Ovary (tissue), 9 donors: ENCODE measurements around the gene B4GALNT1. TPM values are rescaled to one million over a fixed set of nuclear protein-coding genes. Genes with fewer than 3 reads are reported as not detected.

Experiments
- DNase-seq, 5 donors: peaks; one replicate each; pipeline ENCODE4 v3.0.0-alpha.2; 2019 to 2020
- H3K27ac ChIP-seq, 2 donors: fragments of 200-600 bp; one replicate each; pipeline versions ENCODE4 v1.5.1 to v1.8.0; 2019 to 2022
- H3K27me3 ChIP-seq: fragments of 200-600 bp; one replicate; pipeline ENCODE4 v1.8.0; 2022
- H3K36me3 ChIP-seq: fragments of 200-600 bp; sonication (generic); one replicate; pipeline ENCODE4 v1.5.1; 2019
- H3K4me1 ChIP-seq: one replicate; pipeline ENCODE4 v1.8.1; 2013; ENCODE audit warnings: mild to moderate bottlenecking, moderate library complexity; ENCODE audit not compliant: insufficient read depth
- H3K4me3 ChIP-seq: fragments of 200-600 bp; sonication (generic); one replicate; pipeline ENCODE4 v1.5.1; 2017
- H3K9me3 ChIP-seq, 2 donors: fragments of 200-600 bp in 1 of 2; sonication (generic) in 1 of 2; one replicate each; pipeline versions ENCODE4 v1.5.1 to v1.8.1; 2013 to 2019; ENCODE audit warnings: mild to moderate bottlenecking in 1 of 2, moderate library complexity in 1 of 2
- CTCF ChIP-seq, 3 donors: fragments of 450-650 bp in 2 of 3; fragments of 200-600 bp in 1 of 3; IDR thresholded peaks; one replicate each; pipeline versions ENCODE4 v1.5.1 to v1.8.0; 2016 to 2022; ENCODE audit warnings: antibody characterized with exemption in 3 of 3, mild to moderate bottlenecking in 1 of 3
- EP300 ChIP-seq: sonication (generic); formaldehyde crosslinking; IDR thresholded peaks from one replicate; pipeline ENCODE4 v1.6.1; 2017; ENCODE audit warnings: antibody characterized with exemption
- POLR2A ChIP-seq: fragments of 450-650 bp; IDR thresholded peaks from one replicate; pipeline ENCODE4 v1.6.1; 2017; ENCODE audit warnings: antibody characterized with exemption, mild to moderate bottlenecking, moderate library complexity
- WGBS, 3 donors: extraction: QIAGEN DNeasy Blood & Tissue Kit in 1 of 3; methylation state at CpG; one replicate each; pipeline versions ENCODE4 v1.1.5 to v1.1.7; 2013 to 2017; 5-methylcytosine and 5-hydroxymethylcytosine counted together
- intact Hi-C, 4 donors: fragments of 100-400 bp; cut with DNase I; formaldehyde crosslinking; loops; one replicate each; pipeline versions ENCODE4 v1.11.0 to v1.15.1; 2022 to 2023
- polyA plus RNA-seq, 2 donors: library from polyadenylated mRNA; stranded (reverse); fragments of 200-250 nt in 1 of 2; fragments of 350-450 nt in 1 of 2; fragmentation: Illumina TruSeq in 1 of 2; extraction: RNeasy Lipid Tissue Mini Kit (QIAGEN cat#74804) in 1 of 2; gene quantifications; one replicate each; pipeline ENCODE4 v1.2.3, GENCODE V29; 2013 to 2014
- total RNA-seq, 7 donors: library from RNA; depleted of rRNA in 2 of 7; stranded (reverse); fragments of >200 nt in 2 of 7; fragmentation: NEBNext Ultra II Directional in 3 of 7; extraction: Animal tissue kit (Norgen Biotek cat#: 25700) in 3 of 7; gene quantifications; one replicate each; pipeline versions ENCODE4 v1.1.0 to v1.2.4, GENCODE V29; 2016 to 2023
- donor health status: DM: no; HTN: no; CAD: no; lungs with moderate emphysema.
- donor health status: DM: no; HTN: no; CAD: no.
- donor health status: Bipolar disorder and iron deficiency.
- donor health status: DM: yes; HTN: yes; CAD: no.
- donor health status: DM: no; HTN: no; CAD: no.
- donor health status: DM: yes; HTN: yes; CAD: no.

Gene B4GALNT1
- total and polyA plus RNA-seq, 9 donors: 0.22 to 1.5 (median 0.56) TPM

- H3K4me3 ChIP-seq: no peak overlapping the region
- intact Hi-C loops: no loop called here
- WGBS, 3 donors: 59 to 70% (median 68%) methylated on average over 2 of the region's 2 CpGs
These were observed 26.6 kb downstream of the B4GALNT1 start for GRCh38 chr12:57606399-57606798.

GRCh38 chr12:57605811-57606311 is 27.1 kb downstream of the B4GALNT1 start:
- WGBS, 3 donors: 53 to 60% (median 55%) methylated on average over 4 of the region's 4 CpGs
- H3K36me3 ChIP-seq: no peaks in the 10 kb centered on the region

More at GRCh38 chr12:57606399-57606798, 26.6 kb downstream of the B4GALNT1 start:
- Histone ChIP-seq H3K36me3 (no peaks in the 10 kb centered on the region), H3K9me3 (no peaks in the 10 kb centered on the region), H3K4me1 (peaks cover 3% of the 10 kb centered on the region), H3K27me3 (no peaks in the 10 kb centered on the region), H3K27ac (no peak overlapping the region)
- TF ChIP-seq EP300 (no peak), CTCF (IDR thresholded peaks at IDR 0.05) (no peak), POLR2A (no peak)
- DNase-seq: no peak

GRCh38 chr12:57604992-57605810 is 27.8 kb downstream of the B4GALNT1 start:
- Histone ChIP-seq H3K27ac (peak overlapping the region; percentile 94 to 98), H3K27me3 (no peaks in the 10 kb centered on the region), H3K4me1 (peaks cover 3% of the 10 kb centered on the region), H3K4me3 (peak overlapping the region; percentile 56), H3K36me3 (no peaks in the 10 kb centered on the region), H3K9me3 (no peaks in the 10 kb centered on the region)
- intact Hi-C loops: no loop called here
- 4 to 11% (median 5%) methylated on average over 10 to 25 of the region's 25 CpGs for WGBS, 3 donors
- peak; percentile 48 to 62 (median 59) for DNase-seq
- TF ChIP-seq EP300 (no peak), CTCF (IDR thresholded peaks at IDR 0.05) (no peak), POLR2A (no peak)

More at GRCh38 chr12:57605811-57606311, 27.1 kb downstream of the B4GALNT1 start:
- Histone ChIP-seq H3K4me1 (peaks cover 3% of the 10 kb centered on the region), H3K4me3 (no peak overlapping the region), H3K9me3 (no peaks in the 10 kb centered on the region), H3K27ac (peak overlapping the region in 1 of 2 donors; percentile 94), H3K27me3 (no peaks in the 10 kb centered on the region)
- TF ChIP-seq CTCF (IDR thresholded peaks at IDR 0.05) (no peak), EP300 (no peak), POLR2A (no peak)
- intact Hi-C loops: no loop called here
- no peak for DNase-seq

GRCh38 chr12:57604454-57604991 is 28.5 kb downstream of the B4GALNT1 start, which contains the start of gene DTX3:
Gene DTX3 (plus strand): TSS chr12:57604824. CDS start chr12:57606518, 1,694 bp downstream.
- H3K4me1 ChIP-seq: peaks cover 3% of the 10 kb centered on the region
- peak within 1 kb of the TSS; percentile 94 to 98 for H3K27ac ChIP-seq
- intact Hi-C loops: no loop called here
- H3K9me3 ChIP-seq: no peaks in the 10 kb centered on the region
- no peak for TF ChIP-seq POLR2A
- no peak for TF ChIP-seq CTCF (IDR thresholded peaks at IDR 0.05)
- no peak for TF ChIP-seq EP300
- no peaks in the 10 kb centered on the region for H3K36me3 ChIP-seq
- no peaks in the 10 kb centered on the region for H3K27me3 ChIP-seq
- DNase-seq: peak; percentile 58 to 72 (median 67)
- peak within 1 kb of the TSS; percentile 56 for H3K4me3 ChIP-seq
- 1 to 2% (median 1%) methylated on average over 22 to 36 of the region's 36 CpGs for WGBS, 3 donors
